NCI-H526 (cell line): Measurements from ENCODE around the gene LMNB1.

Source experiments
- DNase-seq, 2 experiments: peaks; one replicate each; lab custom pipeline; 2025; lab: John Stamatoyannopoulos, UW

Gene LMNB1

GRCh38 chr5:126855266-126855665, 78.3 kb downstream of the LMNB1 start:
- no peak for DNase-seq

- DNase-seq, result no peak
These were observed 80.8 kb downstream of the LMNB1 start for GRCh38 chr5:126857472-126858410.

- DNase-seq, result no peak
These were observed 81.5 kb downstream of the LMNB1 start for GRCh38 chr5:126858441-126858840.

- no peak for DNase-seq
These were observed 86.5 kb downstream of the LMNB1 start for GRCh38 chr5:126863402-126863801.

- no peak for DNase-seq
These were observed 87.2 kb downstream of the LMNB1 start for GRCh38 chr5:126864042-126864688.

GRCh38 chr5:126865299-126865698, 88.4 kb downstream of the LMNB1 start:
- no peak for DNase-seq

GRCh38 chr5:126866851-126867636, 90.1 kb downstream of the LMNB1 start:
- DNase-seq, result no peak

GRCh38 chr5:126868338-126869004, 91.5 kb downstream of the LMNB1 start:
- no peak for DNase-seq

- peak in 1 of 2 experiments; percentile 37 for DNase-seq
These were observed 92.1 kb downstream of the LMNB1 start for GRCh38 chr5:126869005-126869451.

- no peak for DNase-seq
These were observed 94.5 kb downstream of the LMNB1 start for GRCh38 chr5:126871441-126871840.

- peak in 1 of 2 experiments; percentile 18 for DNase-seq
These were observed 95.8 kb downstream of the LMNB1 start for GRCh38 chr5:126872561-126873354.

- DNase-seq, result peak; percentile 59 to 66
These were observed 98.4 kb downstream of the LMNB1 start for GRCh38 chr5:126875303-126875785.

GRCh38 chr5:126877602-126878001, 100.7 kb downstream of the LMNB1 start:
- no peak for DNase-seq

GRCh38 chr5:126878085-126878484, 101.1 kb downstream of the LMNB1 start:
- DNase-seq, result no peak

- DNase-seq, result no peak
These were observed 101.7 kb downstream of the LMNB1 start for GRCh38 chr5:126878634-126879033.

GRCh38 chr5:126881821-126882600, 105.1 kb downstream of the LMNB1 start:
- no peak for DNase-seq

- DNase-seq, result no peak
These were observed 106.8 kb downstream of the LMNB1 start for GRCh38 chr5:126883564-126884245.

- no peak for DNase-seq
These were observed 107.4 kb downstream of the LMNB1 start for GRCh38 chr5:126884269-126884819.
